Measurements from ENCODE around the gene APLF.
"Not testable (repeated sequence)": the region's sequence is repeated elsewhere in the genome, so short reads cannot be mapped to it uniquely, and the experiment has no call there.

The APLF gene

GRCh38 chr2:68501768-68502167 is 34.4 kb downstream of the APLF start:
- DNase-seq (ENCODE audit: low spot score in 2 of 2) = no peak
- no peak overlapping the region for H3K4me3 ChIP-seq
- no peaks in the 10 kb centered on the region for H3K36me3 ChIP-seq (replicated peaks)
- H3K4me1 ChIP-seq = no peaks in the 10 kb centered on the region
- no peaks in the 10 kb centered on the region for H3K9me3 ChIP-seq
- in situ Hi-C loops (cut with MboI; ENCODE audit: low sequenced_read_pairs) = no loop called here
- no peaks in the 10 kb centered on the region for H3K27me3 ChIP-seq (ENCODE audit: low read depth)

GRCh38 chr2:68505603-68506159 is 38.3 kb downstream of the APLF start:
- no peak for DNase-seq (ENCODE audit: low spot score in 2 of 2)
- in situ Hi-C loops (cut with MboI; ENCODE audit: low sequenced_read_pairs) = no loop called here

GRCh38 chr2:68506170-68506569 is 38.8 kb downstream of the APLF start:
- in situ Hi-C loops (cut with MboI; ENCODE audit: low sequenced_read_pairs) = no loop called here

More at GRCh38 chr2:68505603-68506159, 38.3 kb downstream of the APLF start:
- no peaks in the 10 kb centered on the region for H3K4me1 ChIP-seq
- H3K9me3 ChIP-seq = no peaks in the 10 kb centered on the region
- H3K27me3 ChIP-seq (ENCODE audit: low read depth) = no peaks in the 10 kb centered on the region
- H3K36me3 ChIP-seq (replicated peaks) = no peaks in the 10 kb centered on the region
- no peak overlapping the region for H3K4me3 ChIP-seq

GRCh38 chr2:68512326-68512725 is 44.9 kb downstream of the APLF start:
- no peak overlapping the region for H3K4me3 ChIP-seq
- DNase-seq (ENCODE audit: low spot score in 2 of 2) = no peak
- no peaks in the 10 kb centered on the region for H3K36me3 ChIP-seq (replicated peaks)
- no peaks in the 10 kb centered on the region; the same call in 1 of the 2 replicates for H3K27me3 ChIP-seq (ENCODE audit: low read depth)
- H3K4me1 ChIP-seq = no peaks in the 10 kb centered on the region
- in situ Hi-C loops (cut with MboI; ENCODE audit: low sequenced_read_pairs) = no loop called here
- H3K9me3 ChIP-seq = no peaks in the 10 kb centered on the region

More at GRCh38 chr2:68506170-68506569, 38.8 kb downstream of the APLF start:
- Histone ChIP-seq H3K27me3 (ENCODE audit: low read depth) (no peaks in the 10 kb centered on the region), H3K4me3 (no peak overlapping the region), H3K36me3 (replicated peaks) (no peaks in the 10 kb centered on the region), H3K9me3 (no peaks in the 10 kb centered on the region), H3K4me1 (no peaks in the 10 kb centered on the region)
- no peak for DNase-seq (ENCODE audit: low spot score in 2 of 2)

- Histone ChIP-seq H3K36me3 (replicated peaks) (no peaks in the 10 kb centered on the region), H3K27me3 (ENCODE audit: low read depth) (no peaks in the 10 kb centered on the region; the same call in 1 of the 2 replicates), H3K4me1 (no peaks in the 10 kb centered on the region), H3K9me3 (no peaks in the 10 kb centered on the region), H3K4me3 (no peak overlapping the region)
- in situ Hi-C loops (cut with MboI; ENCODE audit: low sequenced_read_pairs) = no loop called here
- DNase-seq (ENCODE audit: low spot score in 2 of 2) = no peak
Observed at GRCh38 chr2:68512966-68513365, 45.6 kb downstream of the APLF start.

DNA sequence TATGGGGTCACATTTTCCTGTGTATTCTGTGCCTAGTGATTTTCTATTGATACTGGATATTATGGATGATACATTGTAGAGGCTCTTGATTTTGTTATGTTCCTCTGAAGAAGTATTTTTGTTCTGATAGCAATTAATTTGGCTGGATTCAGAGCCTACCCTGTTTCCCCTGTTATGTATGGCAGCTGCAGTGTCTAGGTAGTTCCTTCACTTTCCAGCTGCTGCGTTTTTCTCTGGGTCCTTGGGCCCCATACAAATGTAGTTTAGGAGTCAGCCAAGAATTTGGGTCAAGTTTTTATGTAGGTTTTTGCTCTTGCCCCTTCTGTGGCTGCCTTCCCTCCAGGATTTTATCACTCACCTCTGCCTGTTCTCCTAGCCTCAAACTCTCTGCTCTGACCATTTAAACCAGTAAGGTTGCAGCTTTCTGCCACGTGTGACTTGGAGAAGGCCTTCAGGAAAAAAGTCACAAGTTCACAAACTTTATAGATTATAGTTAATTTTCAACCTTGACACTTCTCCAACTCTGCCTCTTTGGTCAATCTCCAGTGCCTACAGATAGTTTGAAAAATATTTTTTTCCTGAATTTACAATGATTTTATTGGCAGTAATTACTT is 47.0 kb downstream of the APLF start:
- H3K9me3 ChIP-seq = no peaks in the 10 kb centered on the region
- in situ Hi-C loops (cut with MboI; ENCODE audit: low sequenced_read_pairs) = no loop called here
- no peak overlapping the region for H3K4me3 ChIP-seq

GRCh38 chr2:68516051-68516955 is 48.9 kb downstream of the APLF start:
- no peak for DNase-seq (ENCODE audit: low spot score in 2 of 2)
- H3K27me3 ChIP-seq (ENCODE audit: low read depth) = no peaks in the 10 kb centered on the region; the same call in 1 of the 2 replicates
- in situ Hi-C loops (cut with MboI; ENCODE audit: low sequenced_read_pairs) = no loop called here
- H3K9me3 ChIP-seq = no peaks in the 10 kb centered on the region
- no peaks in the 10 kb centered on the region for H3K36me3 ChIP-seq (replicated peaks)
- H3K4me3 ChIP-seq = no peak overlapping the region
- H3K4me1 ChIP-seq = no peaks in the 10 kb centered on the region

More for the DNA sequence above, 47.0 kb downstream of the APLF start:
- Histone ChIP-seq H3K27me3 (ENCODE audit: low read depth) (no peaks in the 10 kb centered on the region; the same call in 1 of the 2 replicates), H3K4me1 (no peaks in the 10 kb centered on the region), H3K36me3 (replicated peaks) (no peaks in the 10 kb centered on the region)
- DNase-seq (ENCODE audit: low spot score in 2 of 2) = no peak

DNA sequence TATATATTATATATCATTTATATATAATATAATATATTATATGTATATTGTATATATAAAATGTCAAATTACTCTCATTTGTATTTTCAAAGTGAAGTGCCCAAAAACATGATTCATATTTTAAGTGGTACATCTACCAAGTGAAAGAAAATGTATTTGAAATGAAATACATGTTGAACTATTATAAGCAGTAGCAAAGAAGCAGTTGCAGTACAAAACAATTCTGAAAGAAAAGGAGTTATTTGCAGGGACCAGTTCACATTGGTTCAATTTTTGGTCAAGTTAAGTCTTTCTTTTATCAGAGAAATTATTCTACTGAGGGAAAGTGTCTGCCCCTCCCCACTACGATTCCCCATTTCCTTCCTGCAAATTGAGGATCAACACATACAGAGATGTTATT is 51.9 kb downstream of the APLF start:
- no peaks in the 10 kb centered on the region for H3K36me3 ChIP-seq (replicated peaks)
- in situ Hi-C loops (cut with MboI; ENCODE audit: low sequenced_read_pairs) = no loop called here
- H3K9me3 ChIP-seq = no peaks in the 10 kb centered on the region
- no peaks in the 10 kb centered on the region for H3K4me1 ChIP-seq
- DNase-seq (ENCODE audit: low spot score in 2 of 2) = no peak
- no peak overlapping the region for H3K4me3 ChIP-seq
- no peaks in the 10 kb centered on the region; the same call in 1 of the 2 replicates for H3K27me3 ChIP-seq (ENCODE audit: low read depth)

- Histone ChIP-seq H3K9me3 (no peaks in the 10 kb centered on the region), H3K27me3 (ENCODE audit: low read depth) (no peaks in the 10 kb centered on the region; the same call in 1 of the 2 replicates), H3K4me1 (no peaks in the 10 kb centered on the region; the same call in 1 of the 2 replicates), H3K36me3 (replicated peaks) (no peaks in the 10 kb centered on the region), H3K4me3 (no peak overlapping the region)
- in situ Hi-C loops (cut with MboI; ENCODE audit: low sequenced_read_pairs) = no loop called here
- no peak for DNase-seq (ENCODE audit: low spot score in 2 of 2)
Observed at GRCh38 chr2:68521037-68521436, 53.7 kb downstream of the APLF start.

DNA sequence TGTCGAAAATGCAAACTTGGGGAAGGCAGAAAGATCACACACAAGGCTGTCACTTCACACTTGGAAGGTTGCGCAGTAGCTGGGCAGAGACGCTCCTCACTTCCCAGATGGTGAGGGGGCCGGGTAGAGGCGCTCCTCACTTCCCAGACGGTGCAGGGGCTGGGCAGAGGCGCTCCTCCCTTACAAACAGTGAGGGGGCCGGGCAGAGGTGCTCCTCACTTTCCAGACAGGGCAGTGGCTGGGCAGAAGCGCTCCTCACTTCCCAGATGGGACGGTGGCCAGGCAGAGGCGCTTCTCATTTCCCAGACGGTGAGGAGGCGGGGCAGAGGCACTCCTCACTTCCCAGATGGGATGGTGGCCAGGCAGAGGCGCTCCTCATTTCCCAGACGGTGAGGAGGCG is 59.6 kb downstream of the APLF start:
- H3K4me1 ChIP-seq; H3K27me3 ChIP-seq (ENCODE audit: low read depth); in situ Hi-C loops (cut with MboI; ENCODE audit: low sequenced_read_pairs); H3K9me3 ChIP-seq; DNase-seq (ENCODE audit: low spot score in 2 of 2); H3K4me3 ChIP-seq; H3K36me3 ChIP-seq (replicated peaks): not testable (repeated sequence)

- H3K4me3 ChIP-seq; DNase-seq (ENCODE audit: low spot score in 2 of 2); H3K9me3 ChIP-seq; H3K36me3 ChIP-seq (replicated peaks); H3K4me1 ChIP-seq; in situ Hi-C loops (cut with MboI; ENCODE audit: low sequenced_read_pairs); H3K27me3 ChIP-seq (ENCODE audit: low read depth): not testable (repeated sequence)
Observed at GRCh38 chr2:68527343-68528081, 60.1 kb downstream of the APLF start.

DNA sequence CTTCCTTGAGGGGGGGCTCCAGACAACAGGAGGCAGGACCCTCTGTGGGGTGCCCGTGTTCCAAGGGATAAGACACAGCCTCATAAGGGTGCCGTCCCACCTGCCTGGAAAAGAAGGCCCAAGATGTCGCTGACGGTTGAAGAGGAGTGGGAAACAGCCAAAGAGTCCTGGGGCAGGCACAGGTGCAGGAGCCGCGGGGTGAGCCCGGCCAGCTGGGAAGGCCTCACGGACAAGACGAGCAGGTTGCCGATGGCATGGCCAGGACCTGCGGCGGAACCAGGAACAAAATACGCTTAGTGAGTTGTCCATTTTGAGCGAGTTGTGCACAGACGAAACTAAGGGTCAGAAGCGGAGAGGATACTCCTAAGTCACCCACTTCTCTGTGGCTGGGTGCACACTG is 61.8 kb downstream of the APLF start:
- in situ Hi-C loops (cut with MboI; ENCODE audit: low sequenced_read_pairs); H3K9me3 ChIP-seq; H3K4me3 ChIP-seq; DNase-seq (ENCODE audit: low spot score in 2 of 2); H3K27me3 ChIP-seq (ENCODE audit: low read depth); H3K4me1 ChIP-seq; H3K36me3 ChIP-seq (replicated peaks): not testable (repeated sequence)

GRCh38 chr2:68529651-68530050 is 62.3 kb downstream of the APLF start:
- H3K4me3 ChIP-seq; DNase-seq (ENCODE audit: low spot score in 2 of 2); in situ Hi-C loops (cut with MboI; ENCODE audit: low sequenced_read_pairs); H3K27me3 ChIP-seq (ENCODE audit: low read depth); H3K4me1 ChIP-seq; H3K36me3 ChIP-seq (replicated peaks); H3K9me3 ChIP-seq: not testable (repeated sequence)

Data from HAP-1 (cell line).